ENCODE results near the gene ABCF2.

Gene ABCF2

GRCh38 chr7:151209588-151209987 lies 17.4 kb downstream of the ABCF2 start:
- no peak for TF ChIP-seq GATA2 (IDR thresholded peaks at IDR 0.05; ENCODE audit: low read depth, low read length)
- no peak for TF ChIP-seq GATA3 (IDR thresholded peaks at IDR 0.05; ENCODE audit: low read depth, low read length)

- TF ChIP-seq GATA2 (IDR thresholded peaks at IDR 0.05; ENCODE audit: low read depth, low read length) (no peak), GATA3 (IDR thresholded peaks at IDR 0.05; ENCODE audit: low read depth, low read length) (no peak)
These were observed 18.6 kb downstream of the ABCF2 start for GRCh38 chr7:151208253-151208862.

- TF ChIP-seq GATA3 (IDR thresholded peaks at IDR 0.05; ENCODE audit: low read depth, low read length) (no peak), GATA2 (IDR thresholded peaks at IDR 0.05; ENCODE audit: low read depth, low read length) (no peak)
These were observed 19.2 kb downstream of the ABCF2 start for GRCh38 chr7:151207804-151208203.

- TF ChIP-seq GATA2 (IDR thresholded peaks at IDR 0.05; ENCODE audit: low read depth, low read length) (no peak), GATA3 (IDR thresholded peaks at IDR 0.05; ENCODE audit: low read depth, low read length) (no peak)
These were observed 19.7 kb downstream of the ABCF2 start for GRCh38 chr7:151207315-151207714.

- TF ChIP-seq GATA3 (IDR thresholded peaks at IDR 0.05; ENCODE audit: low read depth, low read length) (no peak), GATA2 (IDR thresholded peaks at IDR 0.05; ENCODE audit: low read depth, low read length) (no peak)
These were observed 20.1 kb downstream of the ABCF2 start for GRCh38 chr7:151206914-151207313.

DNA sequence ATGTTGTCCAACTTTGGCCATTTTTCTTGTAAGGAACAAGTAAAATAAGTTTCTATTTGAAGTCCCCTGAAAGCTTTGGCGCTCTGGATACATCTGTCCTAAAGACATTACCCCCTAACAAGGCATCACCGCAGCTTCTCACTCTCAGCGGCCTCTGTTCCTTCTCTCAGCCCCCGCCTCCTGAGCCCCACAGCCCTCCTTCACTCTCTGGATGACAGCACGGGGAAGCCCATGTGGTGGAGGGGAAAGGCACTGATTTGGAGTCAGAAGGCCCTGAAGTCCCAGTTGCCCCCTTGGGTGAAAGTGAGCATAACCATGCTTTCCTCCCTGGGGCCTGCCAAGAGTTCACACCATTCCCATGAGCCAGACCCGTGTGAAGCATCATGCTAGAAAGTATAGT lies 21.3 kb downstream of the ABCF2 start:
- TF ChIP-seq GATA3 (IDR thresholded peaks at IDR 0.05; ENCODE audit: low read depth, low read length) (no peak), GATA2 (IDR thresholded peaks at IDR 0.05; ENCODE audit: low read depth, low read length) (no peak)

GRCh38 chr7:151204383-151205032 lies 22.5 kb downstream of the ABCF2 start:
- TF ChIP-seq GATA3 (IDR thresholded peaks at IDR 0.05; ENCODE audit: low read depth, low read length) (no peak), GATA2 (IDR thresholded peaks at IDR 0.05; ENCODE audit: low read depth, low read length) (no peak)

GRCh38 chr7:151202836-151203235 lies 24.2 kb downstream of the ABCF2 start:
- TF ChIP-seq GATA2 (IDR thresholded peaks at IDR 0.05; ENCODE audit: low read depth, low read length) (no peak), GATA3 (IDR thresholded peaks at IDR 0.05; ENCODE audit: low read depth, low read length) (no peak)

GRCh38 chr7:151201751-151202150 lies 25.3 kb downstream of the ABCF2 start:
- TF ChIP-seq GATA2 (IDR thresholded peaks at IDR 0.05; ENCODE audit: low read depth, low read length) = no peak
- no peak for TF ChIP-seq GATA3 (IDR thresholded peaks at IDR 0.05; ENCODE audit: low read depth, low read length)

- TF ChIP-seq GATA3 (IDR thresholded peaks at IDR 0.05; ENCODE audit: low read depth, low read length) (no peak), GATA2 (IDR thresholded peaks at IDR 0.05; ENCODE audit: low read depth, low read length) (no peak)
These were observed 25.7 kb downstream of the ABCF2 start for GRCh38 chr7:151201344-151201743.

- TF ChIP-seq GATA2 (IDR thresholded peaks at IDR 0.05; ENCODE audit: low read depth, low read length) = no peak
- TF ChIP-seq GATA3 (IDR thresholded peaks at IDR 0.05; ENCODE audit: low read depth, low read length) = no peak
These were observed 27.8 kb downstream of the ABCF2 start for GRCh38 chr7:151198945-151199848.

DNA sequence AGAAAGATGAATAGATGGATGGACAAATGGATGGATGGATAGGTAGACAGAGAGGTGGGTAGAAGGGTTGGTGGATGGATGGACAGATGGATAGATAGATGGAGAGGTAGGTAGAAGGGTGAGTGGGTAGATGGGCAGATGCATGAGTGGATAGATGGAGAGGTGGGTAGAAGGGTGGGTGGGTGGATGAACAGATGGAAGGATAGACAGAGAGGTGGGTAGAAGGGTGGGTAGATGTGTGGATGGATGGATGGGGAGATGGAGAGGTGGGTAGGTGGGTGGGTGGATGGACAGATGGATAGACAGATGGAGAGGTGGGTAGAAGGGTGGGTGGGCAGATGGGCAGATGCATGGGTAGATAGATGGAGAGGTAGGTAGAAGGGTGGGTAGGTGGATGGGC lies 29.1 kb downstream of the ABCF2 start:
- TF ChIP-seq GATA3 (IDR thresholded peaks at IDR 0.05; ENCODE audit: low read depth, low read length) = no peak
- TF ChIP-seq GATA2 (IDR thresholded peaks at IDR 0.05; ENCODE audit: low read depth, low read length) = no peak

DNA sequence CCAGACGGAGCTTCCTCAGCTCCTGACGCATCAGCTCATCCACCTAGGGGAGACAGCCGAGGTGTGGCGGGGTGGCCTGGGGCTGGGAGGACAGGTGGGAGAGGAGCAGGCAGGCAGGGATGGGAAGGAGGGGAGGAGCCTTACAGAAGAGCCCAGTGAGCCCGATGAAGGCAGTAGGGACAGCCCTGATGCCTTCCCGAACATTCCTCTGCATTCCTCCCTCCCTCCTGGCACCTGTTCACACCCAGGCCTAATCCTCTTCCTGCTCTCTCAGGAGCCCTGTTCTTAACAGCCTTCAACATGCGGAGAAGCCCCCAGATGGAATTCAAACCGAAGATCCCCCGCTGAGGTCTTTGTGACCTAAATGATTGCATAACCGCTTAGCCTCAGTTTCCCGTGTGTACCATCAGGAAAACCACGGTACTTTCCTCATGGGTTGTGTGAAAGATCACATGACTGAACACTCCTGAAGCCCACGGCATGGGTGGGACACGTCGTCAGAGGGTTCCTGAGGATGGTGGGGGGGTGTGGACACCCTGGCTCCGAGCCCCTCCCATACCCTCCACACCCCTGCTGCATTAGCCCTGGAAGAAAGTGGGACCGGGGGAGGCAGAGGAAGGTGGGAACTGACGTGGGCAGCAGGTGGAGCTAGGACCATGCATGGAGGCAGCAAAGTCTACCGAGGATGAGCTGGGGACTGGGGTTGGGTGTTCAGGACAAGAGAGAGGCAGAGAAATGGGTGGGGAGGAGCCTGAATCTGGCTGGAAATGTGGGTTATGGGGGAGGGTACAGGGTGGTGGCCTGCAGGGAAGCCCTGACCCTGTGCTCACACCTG lies 31.2 kb downstream of the ABCF2 start:
- TF ChIP-seq GATA2 (IDR thresholded peaks at IDR 0.05; ENCODE audit: low read depth, low read length) (no peak), GATA3 (IDR thresholded peaks at IDR 0.05; ENCODE audit: low read depth, low read length) (no peak)

GRCh38 chr7:151194188-151194587 lies 32.8 kb downstream of the ABCF2 start:
- no peak for TF ChIP-seq GATA3 (IDR thresholded peaks at IDR 0.05; ENCODE audit: low read depth, low read length)
- TF ChIP-seq GATA2 (IDR thresholded peaks at IDR 0.05; ENCODE audit: low read depth, low read length) = no peak

Data from SH-SY5Y (cell line).